Measurements from ENCODE around the gene ISLR. TPM values are rescaled to one million over a fixed set of nuclear protein-coding genes. Genes with fewer than 3 reads are reported as not detected.

ISLR gene
- total RNA-seq, 4 donors from 2014 or later = 57.7 to 204 (median 112) TPM

GRCh38 chr15:74220475-74221248, 47.2 kb downstream of the ISLR start:
- Histone ChIP-seq H3K9me3 (no peaks in the 10 kb centered on the region), H3K27me3 (peaks cover 0 to 58% (median 0%) of the 10 kb centered on the region in 4 donors), H3K27ac (replicated peaks in 1 of 4) (no peak overlapping the region), H3K36me3 (no peaks in the 10 kb centered on the region), H3K4me3 (no peak overlapping the region), H3K4me1 (no peaks in the 10 kb centered on the region)
- DNase-seq (ENCODE audit: extremely low spot score) = no peak
- 60% methylated on average over 11 of the region's 11 CpGs for WGBS
- no peak for TF ChIP-seq CTCF (IDR thresholded peaks at IDR 0.05)
- no peak for TF ChIP-seq POLR2AphosphoS5 (IDR thresholded peaks at IDR 0.05)
- no peak for TF ChIP-seq EP300 (IDR thresholded peaks at IDR 0.05)
- no peak for TF ChIP-seq POLR2A (IDR thresholded peaks at IDR 0.05; ENCODE audit: low read depth)
- intact Hi-C loops (cut with DNase I) = no loop called here

- 53% methylated on average over 12 of the region's 12 CpGs for WGBS
Observed at GRCh38 chr15:74221399-74222239, 48.1 kb downstream of the ISLR start.

GRCh38 chr15:74222240-74223119, 49.0 kb downstream of the ISLR start:
- no peak overlapping the region for H3K4me3 ChIP-seq
- no peaks in the 10 kb centered on the region for H3K36me3 ChIP-seq
- H3K27ac ChIP-seq (replicated peaks in 1 of 4) = no peak overlapping the region
- no peak for DNase-seq (ENCODE audit: extremely low spot score)
- intact Hi-C loops (cut with DNase I) = no loop called here
- peaks cover 0 to 64% (median 0%) of the 10 kb centered on the region in 4 donors for H3K27me3 ChIP-seq
- no peaks in the 10 kb centered on the region for H3K9me3 ChIP-seq
- WGBS = 54% methylated on average over 25 of the region's 25 CpGs
- no peaks in the 10 kb centered on the region for H3K4me1 ChIP-seq
- TF ChIP-seq POLR2AphosphoS5 (IDR thresholded peaks at IDR 0.05) (no peak), EP300 (IDR thresholded peaks at IDR 0.05) (no peak), POLR2A (IDR thresholded peaks at IDR 0.05; ENCODE audit: low read depth) (no peak), CTCF (IDR thresholded peaks at IDR 0.05) (no peak)

More at GRCh38 chr15:74221399-74222239, 48.1 kb downstream of the ISLR start:
- Histone ChIP-seq H3K4me3 (no peak overlapping the region), H3K27ac (replicated peaks in 1 of 4) (no peak overlapping the region), H3K27me3 (peaks cover 0 to 62% (median 0%) of the 10 kb centered on the region in 4 donors), H3K4me1 (no peaks in the 10 kb centered on the region), H3K36me3 (no peaks in the 10 kb centered on the region), H3K9me3 (no peaks in the 10 kb centered on the region)
- TF ChIP-seq POLR2A (IDR thresholded peaks at IDR 0.05; ENCODE audit: low read depth) (no peak), EP300 (IDR thresholded peaks at IDR 0.05) (no peak), CTCF (IDR thresholded peaks at IDR 0.05) (no peak), POLR2AphosphoS5 (IDR thresholded peaks at IDR 0.05) (no peak)
- no peak for DNase-seq (ENCODE audit: extremely low spot score)
- intact Hi-C loops (cut with DNase I) = no loop called here

GRCh38 chr15:74225928-74226327, 52.4 kb downstream of the ISLR start:
- intact Hi-C loops (cut with DNase I) = no loop called here
- peaks cover 9 to 15% (median 12%) of the 10 kb centered on the region in 4 donors for H3K4me1 ChIP-seq
- H3K27me3 ChIP-seq = peaks cover 0 to 78% (median 0%) of the 10 kb centered on the region in 4 donors
- no peak overlapping the region for H3K27ac ChIP-seq (replicated peaks in 1 of 4)
- no peaks in the 10 kb centered on the region for H3K36me3 ChIP-seq
- no peak for TF ChIP-seq EP300 (IDR thresholded peaks at IDR 0.05)
- TF ChIP-seq CTCF (IDR thresholded peaks at IDR 0.05) = no peak
- no peak for TF ChIP-seq POLR2A (IDR thresholded peaks at IDR 0.05; ENCODE audit: low read depth)
- TF ChIP-seq POLR2AphosphoS5 (IDR thresholded peaks at IDR 0.05) = no peak
- no peaks in the 10 kb centered on the region for H3K9me3 ChIP-seq
- no peak for DNase-seq (ENCODE audit: extremely low spot score)
- no peak overlapping the region for H3K4me3 ChIP-seq
- WGBS = 74% methylated on average over 5 of the region's 5 CpGs

Data from esophagus muscularis mucosa (tissue), 4 donors.